H1 (cell line): ENCODE measurements around the gene BBS2. TPM values are rescaled to one million over a fixed set of nuclear protein-coding genes. Genes with fewer than 3 reads are reported as not detected.

Experiments used
- BACH1 ChIP-seq: IDR thresholded peaks from 2 replicates; pipeline ENCODE4 v1.6.1; 2012; ENCODE audit warnings: low read length, improper control_type of control experiment
- CEBPB ChIP-seq: IDR thresholded peaks from 2 replicates; pipeline ENCODE4 v1.6.1; 2012; ENCODE audit warnings: low read depth, low read length
- EZH2 ChIP-seq: fragments of 200-600 bp; sonication (generic); IDR thresholded peaks from 2 replicates; pipeline ENCODE4 v1.7.1; 2012; ENCODE audit warnings: low read depth, mild to moderate bottlenecking, moderate library complexity, low read length, inconsistent platforms; ENCODE audit not compliant: severe bottlenecking
- RXRA ChIP-seq: IDR thresholded peaks from 2 replicates; pipeline ENCODE4 v1.6.1; 2011; ENCODE audit warnings: low read depth, mild to moderate bottlenecking, low read length, moderate library complexity; ENCODE audit not compliant: insufficient read depth
- USF2 ChIP-seq: IDR thresholded peaks from 2 replicates; pipeline ENCODE4 v1.6.1; 2011; ENCODE audit warnings: low read length, improper control_type of control experiment
- polyA plus RNA-seq, 7 experiments: library from polyadenylated mRNA; depleted of rRNA in 3 of 7; stranded (reverse) in 5 of 7; unstranded in 2 of 7; fragments of >200 nt in 5 of 7; fragments of 200-250 nt in 2 of 7; gene quantifications; 1 replicate in 5 of 7; 2 replicates in 1 of 7; 4 replicates in 1 of 7; pipeline versions ENCODE4 v1.2.1 to v1.2.3, GENCODE V29; 2011 to 2013; ENCODE audit warnings: missing spikeins in 2 of 7, mixed read lengths in 2 of 7
- total RNA-seq: library from RNA; stranded (reverse); fragmentation: NEBNext Ultra II Directional; extraction: Animal tissue kit (Norgen Biotek cat#: 25700); gene quantifications from 2 replicates; pipeline ENCODE4 v1.2.1, GENCODE V29; 2021

The BBS2 gene
- total and polyA plus RNA-seq, 2 of the 8 experiments (the other 6 are each of a cell fraction or from before 2014, with no cell fraction given): 12.3 to 15.1 TPM

- no peak for TF ChIP-seq RXRA
- no peak for TF ChIP-seq USF2
- no peak for TF ChIP-seq CEBPB
- TF ChIP-seq BACH1: no peak
- TF ChIP-seq EZH2: no peak
Observed at GRCh38 chr16:56468800-56469199, 51.0 kb downstream of the BBS2 start (continued).
